CD1c-positive myeloid dendritic cell (primary cell): ENCODE data around the gene DOK4.
A peak's percentile ranks its signal among the peaks of the same experiment; 100 is the strongest.

ENCODE experiments used
- DNase-seq: peaks from one replicate; pipeline ENCODE4 v3.0.0-alpha.2; 2016; ENCODE audit errors: extremely low spot score

DOK4 gene

DNA sequence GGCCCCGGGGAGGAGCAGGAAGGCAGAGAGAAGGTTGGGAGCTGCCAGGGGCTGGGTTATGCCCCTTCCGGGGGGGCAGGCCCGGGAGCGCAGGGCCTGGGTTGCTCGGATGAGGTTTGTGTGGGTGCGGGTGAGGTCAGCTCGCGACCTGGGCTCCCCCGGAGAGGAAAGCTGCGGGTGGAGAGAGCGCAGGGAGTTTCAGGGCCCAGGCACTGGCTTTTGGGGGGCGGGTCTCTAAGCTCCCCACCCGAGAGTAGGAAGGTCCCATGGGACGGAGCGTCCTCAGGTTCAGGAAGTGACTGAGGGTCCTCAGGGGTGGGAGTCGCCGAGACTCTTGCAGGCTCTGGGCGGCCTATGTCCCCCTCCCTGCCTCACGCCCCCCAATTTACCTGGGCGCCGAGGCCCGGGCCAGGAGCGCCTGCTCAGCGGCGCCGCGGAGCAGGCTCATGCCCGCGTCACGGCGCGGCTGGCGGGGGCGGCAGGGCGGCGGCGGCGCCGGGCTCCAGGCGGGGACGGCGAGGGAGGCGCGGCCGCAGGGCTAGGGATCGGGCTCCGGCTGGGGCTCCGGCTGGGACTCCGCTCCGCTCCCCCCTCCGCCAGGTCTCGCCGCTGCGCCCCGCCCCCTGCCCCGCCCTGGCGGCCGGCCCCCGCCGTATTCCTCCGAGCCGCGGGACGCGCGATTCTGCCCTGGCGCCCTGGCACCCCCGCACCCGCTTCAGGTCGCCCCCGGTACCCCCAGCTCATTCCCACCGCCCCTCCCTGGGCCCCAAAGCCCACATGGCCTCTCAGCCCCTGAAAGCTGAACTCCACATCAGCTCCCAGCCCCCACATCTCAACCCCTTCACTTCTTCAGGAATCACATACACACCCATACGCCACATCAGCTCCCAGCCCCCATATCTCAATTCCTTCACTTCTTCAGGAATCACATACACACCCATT lies at the start of gene DOK4:
Gene DOK4 (minus strand): TSS at position 578 of the 942 bp plus-strand sequence. CDS start 6,986 bp downstream, outside the sequence.
- DNase-seq, result peak; percentile 88

DNA sequence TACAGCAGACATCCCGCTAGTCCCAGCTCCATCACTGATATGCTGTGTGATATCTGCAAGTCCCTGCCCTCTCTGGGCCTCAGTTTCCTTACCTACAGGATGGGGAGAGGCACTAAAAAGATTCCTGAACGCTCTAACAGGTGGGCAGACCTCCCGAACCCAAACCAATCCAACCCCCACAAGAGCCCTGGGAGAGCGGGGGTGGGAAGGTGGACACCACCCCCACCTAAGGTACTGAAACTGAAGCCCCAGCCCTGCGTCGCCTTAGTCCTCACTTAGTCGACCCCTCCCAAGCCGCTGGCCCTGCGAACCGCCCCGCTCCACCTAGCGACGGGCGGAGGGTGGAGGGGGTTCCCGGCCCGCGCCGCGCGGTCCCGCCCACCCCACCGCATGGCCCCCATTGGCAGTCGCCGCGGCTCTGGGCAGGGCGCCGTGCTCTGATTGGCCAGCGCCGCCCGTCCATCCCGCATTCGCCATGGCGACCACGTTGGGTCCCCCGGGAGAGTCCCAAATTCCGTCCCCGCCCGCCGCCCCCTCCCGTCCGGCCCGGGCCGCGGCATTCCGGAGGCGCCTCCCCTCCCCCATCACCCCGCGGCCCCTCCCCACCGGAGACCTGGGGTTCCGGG lies 49.5 kb upstream of the DOK4 start:
- DNase-seq, result peak; percentile 77

DNA sequence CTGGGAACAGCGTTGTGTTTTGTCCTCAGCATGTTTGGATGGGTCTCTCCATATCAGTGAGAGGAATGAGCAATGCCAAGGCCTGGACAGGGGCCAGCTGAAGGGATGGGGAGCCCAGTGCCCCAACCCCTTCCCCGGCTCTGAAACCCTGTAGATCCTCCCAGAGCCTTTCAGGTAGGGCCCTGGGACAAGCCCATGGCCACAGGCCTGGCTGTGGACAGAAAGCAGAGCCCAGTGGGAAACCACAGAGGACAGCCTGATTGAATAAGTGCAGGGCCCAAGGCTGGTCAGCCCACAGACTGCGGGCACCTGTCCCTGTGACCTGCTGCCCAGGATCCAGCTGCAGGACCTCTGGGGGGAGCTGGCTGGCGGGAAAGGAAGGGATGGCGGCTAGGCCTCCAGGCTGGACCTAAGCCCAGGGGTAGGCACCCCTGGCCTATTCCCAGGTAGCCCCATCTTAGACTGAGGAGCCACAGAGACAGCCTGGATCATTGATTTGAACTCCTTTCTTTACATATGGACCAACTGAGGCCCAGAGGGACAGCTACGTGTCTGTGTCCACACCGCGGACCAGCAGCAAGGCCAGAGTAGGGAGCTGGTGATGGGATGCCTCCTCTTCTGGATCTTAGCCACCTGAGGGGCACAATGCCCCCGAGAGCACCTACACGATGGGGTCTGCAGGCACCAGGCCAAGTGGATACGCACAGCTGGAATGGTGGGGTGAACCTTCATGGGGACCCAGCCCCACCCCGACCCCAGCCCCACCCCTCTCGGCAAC lies 48.8 kb upstream of the DOK4 start:
- DNase-seq, result no peak

- DNase-seq, result no peak
These were observed 48.1 kb upstream of the DOK4 start for GRCh38 chr16:57534337-57534880.

DNA sequence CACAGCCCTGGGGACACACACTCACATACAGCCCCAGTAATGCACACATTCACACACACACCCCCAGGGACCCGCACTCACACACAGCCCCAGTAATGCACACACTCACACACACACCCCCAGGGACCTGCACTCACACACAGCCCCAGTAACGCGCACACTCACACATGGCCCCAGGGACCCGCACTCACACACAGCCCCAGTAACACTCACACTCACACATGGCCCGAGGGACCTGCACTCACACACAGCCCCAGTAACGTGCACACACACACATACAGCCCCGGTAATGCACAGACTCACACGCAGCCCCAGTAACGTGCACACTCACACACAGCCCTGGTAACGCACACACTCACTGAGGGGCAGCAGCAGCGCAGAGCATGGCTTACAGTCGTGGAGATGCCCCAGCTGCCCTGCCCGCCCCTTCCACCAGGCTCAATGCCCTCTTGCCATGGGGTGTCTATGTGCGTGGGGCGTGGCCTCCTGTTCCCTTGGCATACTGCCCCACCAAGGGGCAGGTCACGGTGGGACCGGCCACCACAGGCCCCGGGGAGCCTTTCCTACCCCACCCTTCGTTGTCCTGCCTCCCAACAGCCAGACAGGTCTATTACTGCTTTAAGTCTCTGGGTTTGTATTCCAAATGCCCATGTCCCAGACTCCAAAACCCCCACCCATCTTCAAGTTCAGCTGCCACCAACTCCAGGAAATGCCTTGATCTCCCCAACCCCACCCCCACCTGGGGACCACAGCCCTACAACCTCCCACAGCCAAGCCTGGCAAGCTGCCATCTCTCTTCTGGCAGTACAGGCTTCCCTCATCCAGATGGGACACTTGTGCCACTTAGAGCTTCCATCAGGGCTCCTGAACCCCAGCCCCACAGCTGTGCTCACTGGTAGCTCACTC lies 47.4 kb upstream of the DOK4 start:
- DNase-seq, result no peak

GRCh38 chr16:57532266-57532625 lies 46.0 kb upstream of the DOK4 start:
- DNase-seq, result no peak

DNA sequence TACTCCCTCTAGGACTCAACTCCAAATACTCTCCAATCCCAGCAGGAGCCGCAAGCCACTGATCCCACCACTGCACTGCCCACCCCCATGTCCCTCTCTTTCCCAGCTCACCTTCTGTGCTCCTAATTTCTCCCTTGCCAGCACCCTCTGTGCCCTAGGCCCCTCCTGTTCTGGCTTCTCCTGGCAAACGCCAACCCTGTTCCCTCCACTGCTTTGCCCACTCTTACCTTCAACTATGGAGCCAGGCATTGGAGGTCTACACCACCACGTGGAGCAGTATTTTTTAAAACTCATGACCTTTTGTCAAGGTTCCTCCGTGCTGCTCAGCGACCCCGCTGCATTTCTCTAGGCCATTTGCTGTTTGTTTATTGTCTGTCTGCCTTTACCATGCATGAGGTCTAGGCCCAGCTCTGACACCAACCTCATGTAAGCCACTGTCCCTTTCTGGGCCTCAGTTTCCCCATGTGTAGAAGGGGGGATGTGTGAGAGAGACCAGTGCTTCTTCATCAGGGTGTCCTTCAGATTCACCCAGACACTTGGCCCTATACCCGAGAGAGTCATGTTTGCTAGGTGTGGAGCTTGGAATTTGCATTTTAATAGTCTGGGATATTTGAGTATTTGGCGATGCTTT lies 45.5 kb upstream of the DOK4 start:
- no peak for DNase-seq

- DNase-seq, result no peak
These were observed 44.9 kb upstream of the DOK4 start for GRCh38 chr16:57531253-57531575.

DNA sequence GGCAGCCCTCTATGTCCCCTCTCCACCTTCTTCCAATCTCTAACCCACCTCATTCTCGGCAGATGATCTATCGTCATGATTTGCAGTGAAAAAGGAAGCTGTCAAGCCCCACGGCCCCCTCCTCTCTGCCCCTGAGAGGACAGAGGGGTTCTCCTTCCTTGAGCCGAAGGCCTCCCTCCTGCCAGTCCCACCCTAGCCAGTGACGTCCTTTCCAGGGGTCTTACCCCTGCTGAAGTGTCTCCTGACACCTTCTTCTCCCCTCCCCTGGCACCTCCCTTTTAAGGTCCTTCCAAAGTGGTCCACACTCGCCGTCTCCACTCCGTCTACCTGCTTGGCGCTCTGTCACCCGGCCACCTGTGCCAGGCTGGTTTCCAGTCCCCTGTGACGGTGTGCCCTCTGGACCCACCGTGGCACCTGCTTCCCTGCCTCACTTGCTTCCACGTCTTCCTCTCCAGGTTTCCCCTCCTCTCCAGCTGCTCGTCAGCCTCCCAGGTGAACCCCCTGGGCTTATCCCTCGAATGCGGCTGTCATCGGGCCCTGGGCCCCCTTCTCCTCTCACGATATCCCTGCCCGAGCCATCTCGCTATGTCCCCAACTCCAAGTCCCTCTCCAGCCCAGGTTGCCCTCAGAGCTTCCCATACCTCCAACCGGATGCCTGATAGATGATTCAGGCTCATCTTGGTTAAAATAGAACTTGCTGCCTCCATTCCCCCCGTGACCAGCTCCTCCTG lies 44.4 kb upstream of the DOK4 start:
- peak; percentile 37 for DNase-seq

- peak; percentile 47 for DNase-seq
These were observed 43.8 kb upstream of the DOK4 start for GRCh38 chr16:57530104-57530521.

- no peak for DNase-seq
These were observed 43.3 kb upstream of the DOK4 start for GRCh38 chr16:57529391-57530103.

DNA sequence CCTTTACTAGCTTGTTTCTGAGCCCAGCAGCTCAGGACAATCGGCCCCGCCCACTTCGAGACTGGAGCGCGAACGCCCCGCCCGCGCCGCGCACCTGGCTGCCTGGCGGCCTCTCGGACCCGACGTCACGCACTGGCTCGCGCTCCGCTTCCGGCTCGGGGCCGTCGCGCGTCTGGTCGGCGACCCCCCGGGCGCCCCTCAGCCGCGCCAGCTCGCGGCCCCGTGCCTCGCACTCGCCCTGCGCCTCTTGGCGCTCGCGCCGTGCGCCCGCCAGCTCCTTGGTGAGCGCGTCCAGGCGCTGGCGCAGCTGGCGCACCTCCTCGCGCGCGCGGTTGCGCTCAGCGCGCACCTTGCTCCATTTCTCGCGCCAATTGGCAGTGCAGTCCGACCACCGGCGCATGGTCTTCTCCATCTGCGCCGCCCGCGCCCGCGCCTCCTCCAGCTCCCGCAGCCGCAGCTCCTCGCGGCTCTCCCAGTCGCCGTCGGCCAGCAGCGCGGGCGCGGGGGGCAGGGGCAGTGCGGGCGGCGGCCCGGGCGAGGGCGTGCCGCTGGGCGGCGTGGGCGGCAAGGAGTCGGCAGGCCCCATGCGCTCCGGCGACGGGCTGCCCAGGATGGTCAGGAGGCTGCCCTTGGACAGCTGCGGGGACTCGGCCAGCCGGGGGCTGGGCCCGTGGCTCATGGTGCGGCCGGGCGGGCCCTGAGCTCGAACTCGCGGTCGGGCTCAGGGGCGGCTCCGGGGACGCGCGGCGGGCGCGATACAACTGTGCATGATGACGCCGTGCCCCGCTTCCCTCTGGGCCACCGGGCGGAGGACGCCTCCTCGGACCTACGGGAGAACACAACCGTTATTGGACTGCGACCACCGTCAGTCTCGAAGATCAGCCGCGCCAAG lies 42.5 kb upstream of the DOK4 start:
- no peak for DNase-seq

DNA sequence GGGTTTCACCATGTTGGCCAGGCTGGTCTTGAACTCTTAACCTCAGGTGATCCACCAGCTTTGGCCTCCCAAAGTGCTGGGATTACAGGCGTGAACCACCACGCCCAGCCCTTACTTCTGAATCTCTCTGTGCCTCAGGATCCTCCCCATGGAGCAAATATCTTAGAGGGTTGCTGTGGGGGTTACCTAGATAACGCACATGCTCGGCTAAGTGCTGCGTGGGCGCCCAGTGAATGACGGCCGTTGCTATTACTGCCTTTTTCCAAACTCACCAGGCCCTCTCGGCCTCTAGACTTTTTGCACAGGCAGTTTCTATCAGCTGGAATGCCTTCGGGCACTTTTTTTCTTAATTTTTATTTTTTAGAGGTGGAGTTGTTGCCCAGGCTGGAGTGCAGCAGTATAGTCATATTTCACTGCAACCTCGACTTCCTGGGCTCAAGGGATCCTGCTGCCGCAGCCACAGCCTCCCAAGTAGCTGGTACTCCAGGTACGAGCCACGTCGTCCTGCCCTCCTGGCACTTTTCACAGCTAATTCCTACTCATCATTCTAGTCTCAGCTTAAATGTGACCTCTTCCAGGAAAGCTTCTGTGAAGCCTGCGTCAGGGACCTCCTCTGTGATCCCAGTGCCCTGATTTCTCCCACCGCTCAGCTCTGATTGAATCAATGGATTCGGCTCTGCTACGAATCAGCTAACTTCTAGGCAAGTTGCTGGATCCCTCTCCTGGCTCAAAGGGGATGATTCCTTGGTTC lies 41.5 kb upstream of the DOK4 start:
- no peak for DNase-seq

DNA sequence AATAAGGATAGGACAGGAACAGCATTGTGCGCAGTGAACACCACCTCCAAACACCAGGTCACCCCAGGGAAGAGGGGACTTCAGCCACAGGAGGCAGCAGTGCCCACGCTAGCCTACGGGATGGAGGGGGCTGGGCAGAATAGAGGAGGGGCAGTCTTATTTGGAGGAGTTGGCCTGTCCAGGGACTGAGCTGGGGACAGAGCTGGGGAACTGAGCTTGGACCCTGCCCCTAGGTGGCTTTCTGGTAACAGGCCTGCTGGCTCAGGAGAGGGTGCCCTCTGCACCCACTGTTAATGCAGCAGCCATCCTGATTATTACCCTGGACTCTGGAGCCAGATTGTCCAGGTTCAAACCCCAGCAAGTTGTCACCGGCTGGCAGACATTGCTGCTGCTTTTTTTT lies 40.7 kb upstream of the DOK4 start:
- no peak for DNase-seq

DNA sequence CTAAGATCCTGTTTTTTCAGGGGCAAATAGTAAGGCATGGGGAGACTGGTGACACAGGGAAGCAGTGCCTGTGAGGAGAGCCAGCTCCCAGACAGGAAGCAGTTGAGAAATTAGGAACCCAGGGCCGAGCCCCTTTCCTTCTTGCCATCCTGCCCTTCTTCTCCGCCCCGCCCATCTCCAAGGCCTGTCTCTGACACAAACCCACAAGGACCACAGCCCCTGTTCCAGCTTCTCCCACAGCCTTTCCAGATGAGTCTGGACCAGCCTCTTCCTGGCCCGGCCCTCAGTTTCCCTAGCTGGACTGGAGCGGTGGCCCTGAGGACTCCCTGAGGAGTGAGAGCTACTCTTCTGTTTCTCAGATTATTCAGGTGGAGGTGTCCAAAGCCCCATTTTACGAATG lies 40.2 kb upstream of the DOK4 start:
- no peak for DNase-seq

DNA sequence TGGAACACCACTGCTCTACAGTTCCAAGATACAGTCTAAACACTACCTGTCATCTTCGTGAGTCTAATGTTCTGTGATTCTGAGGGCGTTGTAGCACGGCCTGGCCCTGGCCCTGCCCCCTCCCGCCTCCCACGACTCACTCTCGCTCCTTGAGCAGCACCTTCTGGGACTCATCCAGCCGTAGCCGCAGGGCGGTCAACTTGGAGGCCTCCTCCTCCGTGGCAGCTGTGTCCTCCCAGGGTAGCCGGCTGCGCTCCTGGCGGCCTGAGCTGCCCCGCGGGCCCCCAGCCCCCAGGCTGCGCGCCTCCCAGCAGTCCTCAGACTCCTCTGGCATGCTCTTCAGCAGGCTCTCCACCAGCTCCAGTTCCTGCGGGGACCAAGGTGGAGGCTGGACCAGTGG lies 39.5 kb upstream of the DOK4 start:
- DNase-seq, result no peak

DNA sequence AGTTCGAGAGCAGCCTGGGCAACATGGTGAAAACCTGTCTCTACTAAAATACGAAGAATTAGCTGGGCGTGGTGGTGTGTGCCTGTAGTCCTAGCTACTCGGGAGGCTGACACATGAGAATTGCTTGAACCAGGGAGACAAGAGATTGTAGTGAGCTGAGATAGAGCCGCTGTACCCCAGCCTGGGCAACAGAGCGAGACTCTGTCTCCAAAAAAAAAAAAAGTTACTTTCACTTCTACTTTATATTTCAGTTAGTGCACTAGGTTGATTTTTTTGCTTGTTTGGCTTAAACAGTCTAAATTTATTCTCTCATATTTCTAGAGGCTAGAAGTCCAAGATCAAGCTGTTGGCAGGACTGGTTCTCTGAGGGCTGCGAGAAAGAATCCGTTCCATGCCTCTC lies 36.7 kb upstream of the DOK4 start:
- peak; percentile 19 for DNase-seq
